ENCODE data around the gene KIAA0930.

Gene KIAA0930

GRCh38 chr22:45231293-45231692, 9.4 kb downstream of the KIAA0930 start:
- peaks cover 0 to 13% of the 10 kb centered on the region in 2 experiments; a peak in 1 of 3 replicates for H3K36me3 ChIP-seq (ENCODE audit: control insufficient read depth in 2 of 2, insufficient read depth in 1 of 2, low read length in 2 of 2)
- ChIA-PET CTCF (interaction anchor here (0.7 kb wide), 2 partner anchors 22 to 64 kb away, joined by 3 read pairs; no protein-coding TSS in a partner anchor), POLR2A (no interaction called here)
- H3K4me3 ChIP-seq (ENCODE audit: low read depth, low read length), result no peak overlapping the region
- TF ChIP-seq SCRT1 (tag by site-specific recombination; IDR thresholded peaks at IDR 0.05; ENCODE audit: borderline replicate concordance), result no peak
- no peak for TF ChIP-seq ZNF510 (tag by site-specific recombination; IDR thresholded peaks at IDR 0.05; ENCODE audit: insufficient replicate concordance)
- TF ChIP-seq SALL2 (tag by site-specific recombination; IDR thresholded peaks at IDR 0.05; ENCODE audit: borderline replicate concordance), result no peak
- no peak for TF ChIP-seq ZNF19 (tag by site-specific recombination; IDR thresholded peaks at IDR 0.05; ENCODE audit: low read depth)
- TF ChIP-seq, protein P1, sequence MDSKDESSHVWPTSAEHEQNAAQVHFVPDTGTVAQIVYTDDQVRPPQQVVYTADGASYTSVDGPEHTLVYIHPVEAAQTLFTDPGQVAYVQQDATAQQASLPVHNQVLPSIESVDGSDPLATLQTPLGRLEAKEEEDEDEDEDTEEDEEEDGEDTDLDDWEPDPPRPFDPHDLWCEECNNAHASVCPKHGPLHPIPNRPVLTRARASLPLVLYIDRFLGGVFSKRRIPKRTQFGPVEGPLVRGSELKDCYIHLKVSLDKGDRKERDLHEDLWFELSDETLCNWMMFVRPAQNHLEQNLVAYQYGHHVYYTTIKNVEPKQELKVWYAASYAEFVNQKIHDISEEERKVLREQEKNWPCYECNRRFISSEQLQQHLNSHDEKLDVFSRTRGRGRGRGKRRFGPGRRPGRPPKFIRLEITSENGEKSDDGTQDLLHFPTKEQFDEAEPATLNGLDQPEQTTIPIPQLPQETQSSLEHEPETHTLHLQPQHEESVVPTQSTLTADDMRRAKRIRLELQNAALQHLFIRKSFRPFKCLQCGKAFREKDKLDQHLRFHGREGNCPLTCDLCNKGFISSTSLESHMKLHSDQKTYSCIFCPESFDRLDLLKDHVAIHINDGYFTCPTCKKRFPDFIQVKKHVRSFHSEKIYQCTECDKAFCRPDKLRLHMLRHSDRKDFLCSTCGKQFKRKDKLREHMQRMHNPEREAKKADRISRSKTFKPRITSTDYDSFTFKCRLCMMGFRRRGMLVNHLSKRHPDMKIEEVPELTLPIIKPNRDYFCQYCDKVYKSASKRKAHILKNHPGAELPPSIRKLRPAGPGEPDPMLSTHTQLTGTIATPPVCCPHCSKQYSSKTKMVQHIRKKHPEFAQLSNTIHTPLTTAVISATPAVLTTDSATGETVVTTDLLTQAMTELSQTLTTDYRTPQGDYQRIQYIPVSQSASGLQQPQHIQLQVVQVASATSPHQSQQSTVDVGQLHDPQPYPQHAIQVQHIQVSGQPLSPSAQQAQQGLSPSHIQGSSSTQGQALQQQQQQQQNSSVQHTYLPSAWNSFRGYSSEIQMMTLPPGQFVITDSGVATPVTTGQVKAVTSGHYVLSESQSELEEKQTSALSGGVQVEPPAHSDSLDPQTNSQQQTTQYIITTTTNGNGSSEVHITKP (tag by site-specific recombination; IDR thresholded peaks at IDR 0.05), result no peak
- TF ChIP-seq ZNF138 (tag by site-specific recombination; IDR thresholded peaks at IDR 0.05; ENCODE audit: borderline replicate concordance), result no peak
- TF ChIP-seq ZNF394 (tag by site-specific recombination; IDR thresholded peaks at IDR 0.05; ENCODE audit: borderline replicate concordance), result no peak
- TF ChIP-seq, protein P2, sequence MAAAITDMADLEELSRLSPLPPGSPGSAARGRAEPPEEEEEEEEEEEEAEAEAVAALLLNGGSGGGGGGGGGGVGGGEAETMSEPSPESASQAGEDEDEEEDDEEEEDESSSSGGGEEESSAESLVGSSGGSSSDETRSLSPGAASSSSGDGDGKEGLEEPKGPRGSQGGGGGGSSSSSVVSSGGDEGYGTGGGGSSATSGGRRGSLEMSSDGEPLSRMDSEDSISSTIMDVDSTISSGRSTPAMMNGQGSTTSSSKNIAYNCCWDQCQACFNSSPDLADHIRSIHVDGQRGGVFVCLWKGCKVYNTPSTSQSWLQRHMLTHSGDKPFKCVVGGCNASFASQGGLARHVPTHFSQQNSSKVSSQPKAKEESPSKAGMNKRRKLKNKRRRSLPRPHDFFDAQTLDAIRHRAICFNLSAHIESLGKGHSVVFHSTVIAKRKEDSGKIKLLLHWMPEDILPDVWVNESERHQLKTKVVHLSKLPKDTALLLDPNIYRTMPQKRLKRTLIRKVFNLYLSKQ (tag by site-specific recombination; IDR thresholded peaks at IDR 0.05; ENCODE audit: borderline replicate concordance), result no peak
- TF ChIP-seq ZNF777 (tag by site-specific recombination; IDR thresholded peaks at IDR 0.05; ENCODE audit: borderline replicate concordance), result no peak
- TF ChIP-seq, protein P3, sequence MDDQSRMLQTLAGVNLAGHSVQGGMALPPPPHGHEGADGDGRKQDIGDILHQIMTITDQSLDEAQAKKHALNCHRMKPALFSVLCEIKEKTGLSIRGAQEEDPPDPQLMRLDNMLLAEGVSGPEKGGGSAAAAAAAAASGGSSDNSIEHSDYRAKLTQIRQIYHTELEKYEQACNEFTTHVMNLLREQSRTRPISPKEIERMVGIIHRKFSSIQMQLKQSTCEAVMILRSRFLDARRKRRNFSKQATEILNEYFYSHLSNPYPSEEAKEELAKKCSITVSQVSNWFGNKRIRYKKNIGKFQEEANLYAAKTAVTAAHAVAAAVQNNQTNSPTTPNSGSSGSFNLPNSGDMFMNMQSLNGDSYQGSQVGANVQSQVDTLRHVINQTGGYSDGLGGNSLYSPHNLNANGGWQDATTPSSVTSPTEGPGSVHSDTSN (CRISPR knock-in tag; IDR thresholded peaks at IDR 0.05), result no peak
- TF ChIP-seq ZEB2 (tag by site-specific recombination; IDR thresholded peaks at IDR 0.05), result no peak
- TF ChIP-seq, protein P4, sequence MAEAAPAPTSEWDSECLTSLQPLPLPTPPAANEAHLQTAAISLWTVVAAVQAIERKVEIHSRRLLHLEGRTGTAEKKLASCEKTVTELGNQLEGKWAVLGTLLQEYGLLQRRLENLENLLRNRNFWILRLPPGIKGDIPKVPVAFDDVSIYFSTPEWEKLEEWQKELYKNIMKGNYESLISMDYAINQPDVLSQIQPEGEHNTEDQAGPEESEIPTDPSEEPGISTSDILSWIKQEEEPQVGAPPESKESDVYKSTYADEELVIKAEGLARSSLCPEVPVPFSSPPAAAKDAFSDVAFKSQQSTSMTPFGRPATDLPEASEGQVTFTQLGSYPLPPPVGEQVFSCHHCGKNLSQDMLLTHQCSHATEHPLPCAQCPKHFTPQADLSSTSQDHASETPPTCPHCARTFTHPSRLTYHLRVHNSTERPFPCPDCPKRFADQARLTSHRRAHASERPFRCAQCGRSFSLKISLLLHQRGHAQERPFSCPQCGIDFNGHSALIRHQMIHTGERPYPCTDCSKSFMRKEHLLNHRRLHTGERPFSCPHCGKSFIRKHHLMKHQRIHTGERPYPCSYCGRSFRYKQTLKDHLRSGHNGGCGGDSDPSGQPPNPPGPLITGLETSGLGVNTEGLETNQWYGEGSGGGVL (tag by site-specific recombination; IDR thresholded peaks at IDR 0.05), result no peak
- TF ChIP-seq KLF10 (tag by site-specific recombination; IDR thresholded peaks at IDR 0.05), result no peak
- no peak for TF ChIP-seq OVOL3 (tag by site-specific recombination; IDR thresholded peaks at IDR 0.05)
- TF ChIP-seq ZNF112 (tag by site-specific recombination; IDR thresholded peaks at IDR 0.05), result no peak
- no peak for TF ChIP-seq ZNF623 (tag by site-specific recombination; IDR thresholded peaks at IDR 0.05)
- no peak for TF ChIP-seq ZNF785 (tag by site-specific recombination; IDR thresholded peaks at IDR 0.05)
- H3K9me3 ChIP-seq (ENCODE audit: control insufficient read depth, insufficient read depth, low read depth, low read length), result no peaks in the 10 kb centered on the region
- H3K27ac ChIP-seq (ENCODE audit: extremely low read depth, low read depth, low read length), result no peak overlapping the region
- H3K4me1 ChIP-seq (ENCODE audit: control insufficient read depth, insufficient read depth, low read length), result no peaks in the 10 kb centered on the region
